Hepatocyte (in vitro differentiated cells): Measurements from ENCODE around the gene LAMA3.

Source experiments
- EZH2 ChIP-seq: fragments of 200-600 bp; sonication (generic); IDR thresholded peaks from 2 replicates; pipeline ENCODE4 v1.6.1; 2016; ENCODE audit warnings: antibody characterized with exemption, mild to moderate bottlenecking, borderline replicate concordance
- TF ChIP-seq, protein P1 (sequence below): fragments of 200-600 bp; sonication (generic); IDR thresholded peaks from 2 replicates; pipeline ENCODE4 v1.5.1; 2016; ENCODE audit warnings: antibody characterized with exemption, mild to moderate bottlenecking; ENCODE audit not compliant: poor library complexity

DNA sequence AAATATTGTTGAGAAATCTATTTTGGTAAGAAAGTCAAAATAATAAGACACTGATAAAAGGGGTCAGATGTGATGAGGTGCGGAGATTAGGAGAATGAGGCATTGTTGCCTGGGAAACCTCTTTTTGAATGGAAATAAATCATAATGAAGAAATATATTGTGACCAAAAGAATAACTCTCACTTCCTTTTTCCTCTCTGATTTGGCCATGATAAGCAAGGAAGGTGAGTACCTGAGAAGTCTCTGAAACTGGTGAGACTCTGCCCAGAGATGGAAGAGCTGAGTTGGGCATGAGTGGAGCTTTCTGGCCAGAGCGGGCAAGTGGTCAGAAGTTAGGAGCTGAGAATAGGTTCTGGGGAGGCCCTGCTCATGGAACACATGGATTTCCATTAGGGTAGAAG lies 11.8 kb downstream of the LAMA3 start:
- TF ChIP-seq, protein P1, sequence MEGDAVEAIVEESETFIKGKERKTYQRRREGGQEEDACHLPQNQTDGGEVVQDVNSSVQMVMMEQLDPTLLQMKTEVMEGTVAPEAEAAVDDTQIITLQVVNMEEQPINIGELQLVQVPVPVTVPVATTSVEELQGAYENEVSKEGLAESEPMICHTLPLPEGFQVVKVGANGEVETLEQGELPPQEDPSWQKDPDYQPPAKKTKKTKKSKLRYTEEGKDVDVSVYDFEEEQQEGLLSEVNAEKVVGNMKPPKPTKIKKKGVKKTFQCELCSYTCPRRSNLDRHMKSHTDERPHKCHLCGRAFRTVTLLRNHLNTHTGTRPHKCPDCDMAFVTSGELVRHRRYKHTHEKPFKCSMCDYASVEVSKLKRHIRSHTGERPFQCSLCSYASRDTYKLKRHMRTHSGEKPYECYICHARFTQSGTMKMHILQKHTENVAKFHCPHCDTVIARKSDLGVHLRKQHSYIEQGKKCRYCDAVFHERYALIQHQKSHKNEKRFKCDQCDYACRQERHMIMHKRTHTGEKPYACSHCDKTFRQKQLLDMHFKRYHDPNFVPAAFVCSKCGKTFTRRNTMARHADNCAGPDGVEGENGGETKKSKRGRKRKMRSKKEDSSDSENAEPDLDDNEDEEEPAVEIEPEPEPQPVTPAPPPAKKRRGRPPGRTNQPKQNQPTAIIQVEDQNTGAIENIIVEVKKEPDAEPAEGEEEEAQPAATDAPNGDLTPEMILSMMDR, result no peak
- no peak for TF ChIP-seq EZH2
